Endothelial cell of umbilical vein (primary cell): ENCODE results near the gene HOXA4. TPM values are rescaled to one million over a fixed set of nuclear protein-coding genes. Genes with fewer than 3 reads are reported as not detected.

Source experiments
- BruUV-seq: library from RNA; stranded (reverse); fragments of 400-500 nt; replicated peaks from 2 replicates; lab custom pipeline; 2021; lab: Mats Ljungman, UMichigan
- CTCF ChIA-PET: fragments of 300-600, 350-600 bp; sonication (Branson Sonifier 250); formaldehyde crosslinking; loops from one replicate; lab custom pipeline; 2021; ENCODE audit warnings: antibody characterized with exemption, inconsistent platforms; lab: Charles Lee
- POLR2A ChIA-PET: fragments of 300-600, 350-600 bp; sonication (Branson Sonifier 250); formaldehyde crosslinking; loops from one replicate; lab custom pipeline; 2021; ENCODE audit warnings: antibody characterized with exemption, inconsistent platforms; lab: Charles Lee
- DNase-seq: peaks from one replicate; pipeline ENCODE4 v3.0.0-alpha.2; 2011; ENCODE audit warnings: low read depth, low spot score
- FAIRE-seq: peaks from 2 replicates; lab custom pipeline; 2011; peaks lifted over from hg19 to GRCh38; lab: Jason Lieb, UNC
- H2AFZ ChIP-seq: 2 replicates; pipeline ENCODE4 v1.6.0; 2012; ENCODE audit warnings: low read depth, low read length, control low read depth, inconsistent platforms
- H3K27ac ChIP-seq: 2 replicates; pipeline ENCODE4 v1.5.1; 2011; ENCODE audit warnings: low read depth, mild to moderate bottlenecking, control low read depth, low read length, moderate library complexity; ENCODE audit not compliant: insufficient read depth
- H3K27me3 ChIP-seq, 2 experiments: 2 replicates each; pipeline versions ENCODE4 v1.6.0 to v1.6.1; 2011; ENCODE audit warnings: low read length in 2 of 2, mixed read lengths in 1 of 2; ENCODE audit not compliant: control insufficient read depth in 2 of 2, insufficient read depth in 2 of 2
- H3K36me3 ChIP-seq, 2 experiments: 2 replicates in 1 of 2; 3 replicates in 1 of 2; pipeline ENCODE4 v1.5.1; 2011; ENCODE audit warnings: low read length in 2 of 2, mild to moderate bottlenecking in 1 of 2, moderate library complexity in 1 of 2; ENCODE audit not compliant: control insufficient read depth in 2 of 2, insufficient read depth in 2 of 2; ENCODE audit errors: extremely low read depth in 1 of 2
- H3K4me1 ChIP-seq: 3 replicates; pipeline ENCODE4 v1.5.1; 2011; ENCODE audit warnings: mild to moderate bottlenecking, low read length; ENCODE audit not compliant: control insufficient read depth, insufficient read depth; ENCODE audit errors: extremely low read depth
- H3K4me2 ChIP-seq: 2 replicates; pipeline ENCODE4 v1.6.1; 2011; ENCODE audit warnings: low read length, control low read depth, mixed read lengths; ENCODE audit not compliant: insufficient read depth
- H3K4me3 ChIP-seq, 3 experiments: fragments of 200-600 bp in 1 of 3; sonication (generic), shearing (Covaris generic) in 1 of 3; replicated peaks in 1 of 3; 2 replicates each; pipeline ENCODE4 v1.5.1; 2011 to 2016; ENCODE audit warnings: control low read depth in 3 of 3, low read length in 3 of 3, mild to moderate bottlenecking in 2 of 3, inconsistent platforms in 1 of 3, low read depth in 1 of 3, moderate library complexity in 1 of 3; ENCODE audit not compliant: insufficient read depth in 1 of 3
- H3K79me2 ChIP-seq: 2 replicates; pipeline ENCODE4 v1.6.0; 2012; ENCODE audit warnings: low read length, inconsistent platforms; ENCODE audit not compliant: control insufficient read depth, insufficient read depth
- H3K9ac ChIP-seq: replicated peaks from 2 replicates; pipeline ENCODE3; 2011; ENCODE audit warnings: low read length, control low read depth; ENCODE audit not compliant: insufficient read depth; ENCODE audit errors: extremely low read depth
- H3K9me1 ChIP-seq: replicated peaks from 3 replicates; pipeline ENCODE4 v1.6.0; 2011; ENCODE audit warnings: mild to moderate bottlenecking, low read length; ENCODE audit not compliant: control insufficient read depth, insufficient read depth; ENCODE audit errors: extremely low read depth
- H3K9me3 ChIP-seq: replicated peaks from 2 replicates; pipeline ENCODE4 v1.5.1; 2012; ENCODE audit warnings: low read length, inconsistent platforms; ENCODE audit not compliant: control insufficient read depth, insufficient read depth
- H4K20me1 ChIP-seq: replicated peaks from 2 replicates; pipeline ENCODE3; 2011; ENCODE audit warnings: mild to moderate bottlenecking, low read length; ENCODE audit not compliant: control insufficient read depth, insufficient read depth; ENCODE audit errors: extremely low read depth
- CTCF ChIP-seq, 2 donors: IDR thresholded peaks; 1 replicate in 1 of 2; 2 replicates in 1 of 2; pipeline ENCODE4 v1.5.1; 2011; ENCODE audit warnings: low read length in 2 of 2, mild to moderate bottlenecking in 2 of 2, moderate library complexity in 2 of 2, control low read depth in 1 of 2, inconsistent platforms in 1 of 2, low read depth in 1 of 2; ENCODE audit not compliant: insufficient read depth in 1 of 2; ENCODE audit errors: extremely low read depth in 1 of 2
- MAX ChIP-seq: IDR thresholded peaks from 2 replicates; pipeline ENCODE4 v1.6.1; 2011; ENCODE audit not compliant: insufficient read depth, insufficient read length
- POLR2A ChIP-seq: IDR thresholded peaks from 2 replicates; pipeline ENCODE4 v1.6.1; 2012; ENCODE audit warnings: low read depth, mild to moderate bottlenecking, control low read depth, low read length
- dilution Hi-C: fragments of 300-500 bp; cut with MboI; formaldehyde crosslinking; loops from one replicate; pipeline ENCODE4 v1.15.0; 2019; ENCODE audit warnings: low sequenced_read_pairs; ENCODE audit not compliant: extremely low pct_ligation_motif_present
- intact Hi-C: fragments of 100-400 bp; cut with micrococcal nuclease; formaldehyde crosslinking; loops from one replicate; pipeline ENCODE4 v1.10.0; 2022
- polyA plus RNA-seq, 4 experiments: library from polyadenylated mRNA; depleted of rRNA in 3 of 4; stranded (reverse) in 3 of 4; unstranded in 1 of 4; fragments of >200 nt; gene quantifications; 2 replicates each; pipeline versions ENCODE4 v1.2.1 to v1.2.3, GENCODE V29; 2011 to 2012; ENCODE audit warnings: missing spikeins in 1 of 4
- total RNA-seq: library from RNA; stranded (reverse); gene quantifications from 2 replicates; pipeline ENCODE4 v1.2.3, GENCODE V29; 2021

The HOXA4 gene
- total and polyA plus RNA-seq, 2 donors (not counting 3 experiments of a cell fraction or from before 2014, with no cell fraction given): 4.9 to 8.1 TPM

GRCh38 chr7:27096768-27097514, 33.6 kb downstream of the HOXA4 start:
- dilution Hi-C loops: no loop called here
- POLR2A ChIA-PET: interaction anchor here (1.1 to 1.9 kb wide), 4 partner anchors 12 to 24 kb away, joined by 3 to 7 read pairs (median 4); no protein-coding TSS in a partner anchor

More at GRCh38 chr7:27096768-27097514, 33.6 kb downstream of the HOXA4 start:
- peaks cover 67% of the 10 kb centered on the region for H3K79me2 ChIP-seq
- H2AFZ ChIP-seq: no peak overlapping the region
- FAIRE-seq (peak; percentile 35), DNase-seq (peak; percentile 53)
- no peak for TF ChIP-seq CTCF (IDR thresholded peaks at IDR 0.05; ENCODE audit: extremely low read depth in 1 of 2, insufficient read depth in 1 of 2, low read depth in 1 of 2, low read length in 2 of 2)
- TF ChIP-seq MAX: no peak
- TF ChIP-seq POLR2A: peak; percentile 53
- CTCF ChIA-PET: interaction anchor here (0.7 to 9.6 kb wide), 14 partner anchors 9 to 727 kb away, joined by 3 to 124 read pairs (median 4); partner anchors contain the start of gene HOXA5
- no peaks in the 10 kb centered on the region for H3K27me3 ChIP-seq
- peak overlapping the region; percentile 93 for H3K27ac ChIP-seq
- intact Hi-C loops: loop anchor here (1.0 to 2.0 kb wide), 6 partner anchors 33 to 1241 kb away; partner anchors contain the start of genes HOXA4 and SKAP2
- BruUV-seq: no TSS peak
- H3K4me1 ChIP-seq: peaks cover 50% of the 10 kb centered on the region
- H4K20me1 ChIP-seq: no peaks in the 10 kb centered on the region
- H3K4me3 ChIP-seq: peak overlapping the region; percentile 80 to 92 (median 86)
- no peaks in the 10 kb centered on the region for H3K9me3 ChIP-seq
- peak overlapping the region; percentile 90 for H3K9ac ChIP-seq
- no peaks in the 10 kb centered on the region for H3K9me1 ChIP-seq
- peak overlapping the region; percentile 74 for H3K4me2 ChIP-seq
- H3K36me3 ChIP-seq: peaks cover 0 to 3% of the 10 kb centered on the region in 2 experiments
